Keratinocyte (primary cell): Measurements from ENCODE around the gene AFDN. TPM values are rescaled to one million over a fixed set of nuclear protein-coding genes. Genes with fewer than 3 reads are reported as not detected.

Experiments used
- DNase-seq: peaks from one replicate; pipeline ENCODE4 v3.0.0-alpha.2; 2011; ENCODE audit warnings: low read depth, missing footprints, low spot score
- FAIRE-seq: peaks from 2 replicates; lab custom pipeline; 2011; peaks lifted over from hg19 to GRCh38; lab: Jason Lieb, UNC
- H2AFZ ChIP-seq: 2 replicates; pipeline ENCODE4 v1.6.0; 2012; ENCODE audit warnings: low read length, control low read depth, inconsistent platforms; ENCODE audit not compliant: control insufficient read depth
- H3K27ac ChIP-seq: 2 replicates; pipeline ENCODE4 v1.5.1; 2011; ENCODE audit warnings: low read length; ENCODE audit not compliant: control insufficient read depth, insufficient read depth
- H3K27me3 ChIP-seq: 3 replicates; pipeline ENCODE4 v1.6.0; 2011; ENCODE audit warnings: low read length; ENCODE audit not compliant: control insufficient read depth, insufficient read depth; ENCODE audit errors: extremely low read depth
- H3K36me3 ChIP-seq, 2 experiments: 2 replicates in 1 of 2; 3 replicates in 1 of 2; pipeline ENCODE4 v1.5.1; 2011; ENCODE audit warnings: low read length in 2 of 2, mild to moderate bottlenecking in 1 of 2; ENCODE audit not compliant: control insufficient read depth in 2 of 2, insufficient read depth in 2 of 2; ENCODE audit errors: extremely low read depth in 1 of 2
- H3K4me1 ChIP-seq: 3 replicates; pipeline ENCODE4 v1.5.1; 2011; ENCODE audit warnings: low read length; ENCODE audit not compliant: control insufficient read depth, insufficient read depth; ENCODE audit errors: extremely low read depth
- H3K4me2 ChIP-seq: 3 replicates; pipeline ENCODE4 v1.6.0; 2011; ENCODE audit warnings: low read depth, low read length; ENCODE audit not compliant: control insufficient read depth, insufficient read depth; ENCODE audit errors: extremely low read depth
- H3K4me3 ChIP-seq, 3 experiments: fragments of 200-600 bp in 1 of 3; sonication (generic) in 1 of 3; 2 replicates in 2 of 3; 3 replicates in 1 of 3; pipeline ENCODE4 v1.5.1; 2011 to 2016; ENCODE audit warnings: low read length in 3 of 3, mild to moderate bottlenecking in 3 of 3, control low read depth in 2 of 3, inconsistent platforms in 1 of 3, low read depth in 1 of 3, mixed read lengths in 1 of 3, mixed run types in 1 of 3, moderate library complexity in 1 of 3; ENCODE audit not compliant: control insufficient read depth in 2 of 3, insufficient read depth in 2 of 3; ENCODE audit errors: extremely low read depth in 1 of 3
- H3K79me2 ChIP-seq: 2 replicates; pipeline ENCODE4 v1.6.0; 2012; ENCODE audit warnings: low read length; ENCODE audit not compliant: control insufficient read depth, insufficient read depth
- H3K9ac ChIP-seq: 3 replicates; pipeline ENCODE4 v1.6.0; 2011; ENCODE audit warnings: low read length; ENCODE audit not compliant: control insufficient read depth, insufficient read depth; ENCODE audit errors: extremely low read depth
- H3K9me1 ChIP-seq: 3 replicates; pipeline ENCODE4 v1.6.0; 2011; ENCODE audit warnings: low read length; ENCODE audit not compliant: control insufficient read depth, insufficient read depth; ENCODE audit errors: extremely low read depth
- H3K9me3 ChIP-seq: 2 replicates; pipeline ENCODE4 v1.5.1; 2012; ENCODE audit warnings: low read depth, low read length; ENCODE audit not compliant: control insufficient read depth
- H4K20me1 ChIP-seq: 3 replicates; pipeline ENCODE4 v1.6.0; 2011; ENCODE audit warnings: low read length; ENCODE audit not compliant: control insufficient read depth, insufficient read depth; ENCODE audit errors: extremely low read depth
- EZH2 ChIP-seq: IDR thresholded peaks from one replicate; pipeline ENCODE4 v1.6.1; 2012; ENCODE audit warnings: inconsistent platforms, mild to moderate bottlenecking, low read length, moderate library complexity
- dilution Hi-C: fragments of 300-500 bp; cut with MboI; formaldehyde crosslinking; loops from one replicate; pipeline ENCODE4 v1.7.0; 2020; ENCODE audit warnings: low sequenced_read_pairs; ENCODE audit not compliant: extremely low pct_ligation_motif_present
- polyA plus RNA-seq, 5 experiments: library from polyadenylated mRNA; depleted of rRNA in 3 of 5; stranded (reverse) in 3 of 5; stranded (forward) in 1 of 5; unstranded in 1 of 5; fragments of >200 nt; gene quantifications; 1 replicate in 1 of 5; 2 replicates in 3 of 5; 3 replicates in 1 of 5; pipeline versions ENCODE4 v1.2.1 to v1.2.3, GENCODE V29; 2011 to 2012; ENCODE audit warnings: missing spikeins in 2 of 5, low read depth in 1 of 5, low replicate concordance in 1 of 5
- TF ChIP-seq, protein P1 (sequence below), 3 experiments: IDR thresholded peaks in 1 of 3; conservative IDR thresholded peaks in 1 of 3; optimal IDR thresholded peaks in 1 of 3; 2 replicates in 2 of 3; 3 replicates in 1 of 3; pipeline versions ENCODE3 to v1.5.1; 2011; ENCODE audit warnings: low read length in 3 of 3, mild to moderate bottlenecking in 3 of 3, moderate library complexity in 2 of 3, control low read depth in 1 of 3, inconsistent platforms in 1 of 3; ENCODE audit not compliant: insufficient read depth in 2 of 3; ENCODE audit errors: extremely low read depth in 1 of 3

The AFDN gene
- polyA plus RNA-seq, 1 donor (not counting 4 experiments of a cell fraction or from before 2014, with no cell fraction given) = 46.5 TPM

DNA sequence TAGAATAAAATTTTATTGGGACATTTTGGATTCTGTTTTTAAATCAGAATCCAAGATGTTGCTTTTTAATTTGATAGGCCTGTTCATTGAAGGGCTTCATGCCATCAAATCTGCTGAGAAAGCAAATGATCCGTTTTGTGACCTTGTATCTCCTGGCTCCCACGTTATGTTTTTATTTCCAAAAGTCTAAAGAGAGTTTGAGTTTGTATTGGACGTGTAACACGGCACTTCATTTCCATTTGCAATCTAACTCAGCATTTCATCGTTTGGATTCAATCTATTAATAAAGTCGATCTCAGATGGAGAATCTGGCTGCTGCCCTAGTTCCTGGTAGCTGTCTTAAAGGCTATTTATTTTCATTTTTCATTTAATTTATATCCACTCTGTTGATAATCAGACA lies 187.7 kb downstream of the AFDN start:
- Histone ChIP-seq H3K27ac (no peak overlapping the region), H2AFZ (no peak overlapping the region), H3K9me1 (no peaks in the 10 kb centered on the region), H3K4me2 (no peak overlapping the region), H3K9me3 (peaks cover 22% of the 10 kb centered on the region), H3K36me3 (no peaks in the 10 kb centered on the region), H3K9ac (no peak overlapping the region), H3K4me1 (peaks cover 8% of the 10 kb centered on the region), H3K4me3 (no peak overlapping the region), H3K27me3 (peaks cover 48% of the 10 kb centered on the region), H3K79me2 (no peaks in the 10 kb centered on the region), H4K20me1 (no peaks in the 10 kb centered on the region)
- dilution Hi-C loops = no loop called here
- no peak for TF ChIP-seq EZH2
- TF ChIP-seq, protein P1, sequence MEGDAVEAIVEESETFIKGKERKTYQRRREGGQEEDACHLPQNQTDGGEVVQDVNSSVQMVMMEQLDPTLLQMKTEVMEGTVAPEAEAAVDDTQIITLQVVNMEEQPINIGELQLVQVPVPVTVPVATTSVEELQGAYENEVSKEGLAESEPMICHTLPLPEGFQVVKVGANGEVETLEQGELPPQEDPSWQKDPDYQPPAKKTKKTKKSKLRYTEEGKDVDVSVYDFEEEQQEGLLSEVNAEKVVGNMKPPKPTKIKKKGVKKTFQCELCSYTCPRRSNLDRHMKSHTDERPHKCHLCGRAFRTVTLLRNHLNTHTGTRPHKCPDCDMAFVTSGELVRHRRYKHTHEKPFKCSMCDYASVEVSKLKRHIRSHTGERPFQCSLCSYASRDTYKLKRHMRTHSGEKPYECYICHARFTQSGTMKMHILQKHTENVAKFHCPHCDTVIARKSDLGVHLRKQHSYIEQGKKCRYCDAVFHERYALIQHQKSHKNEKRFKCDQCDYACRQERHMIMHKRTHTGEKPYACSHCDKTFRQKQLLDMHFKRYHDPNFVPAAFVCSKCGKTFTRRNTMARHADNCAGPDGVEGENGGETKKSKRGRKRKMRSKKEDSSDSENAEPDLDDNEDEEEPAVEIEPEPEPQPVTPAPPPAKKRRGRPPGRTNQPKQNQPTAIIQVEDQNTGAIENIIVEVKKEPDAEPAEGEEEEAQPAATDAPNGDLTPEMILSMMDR (optimal IDR thresholded peaks at IDR 0.05 in 1 of 3, IDR thresholded peaks at IDR 0.05 in 1 of 3, conservative IDR thresholded peaks at IDR 0.05 in 1 of 3; ENCODE audit: extremely low read depth in 1 of 3, insufficient read depth in 2 of 3, low read length in 3 of 3) = no peak
- FAIRE-seq (no peak), DNase-seq (no peak)

DNA sequence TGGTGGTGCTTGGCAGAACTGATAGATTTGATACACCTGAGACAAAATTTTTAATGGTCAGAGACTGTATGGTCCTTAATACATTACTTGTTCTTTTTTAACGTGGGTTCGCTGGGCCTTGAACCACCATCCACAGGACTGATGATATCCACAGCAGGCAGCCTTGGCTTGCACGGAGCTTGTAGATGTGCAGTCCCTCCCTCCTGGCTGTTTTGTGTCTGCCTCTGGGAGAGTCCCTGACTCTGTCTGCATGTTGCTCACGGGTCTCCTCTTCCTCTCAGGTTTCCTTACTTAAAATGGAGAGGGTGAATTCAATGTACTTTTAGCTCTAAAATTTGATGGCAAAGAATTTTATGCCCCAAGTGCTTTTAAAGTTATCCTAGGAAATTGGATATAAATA lies 188.3 kb downstream of the AFDN start:
- H2AFZ ChIP-seq = no peak overlapping the region
- no peaks in the 10 kb centered on the region for H3K79me2 ChIP-seq
- peaks cover 48% of the 10 kb centered on the region for H3K27me3 ChIP-seq
- TF ChIP-seq EZH2 = no peak
- TF ChIP-seq, protein P1 (optimal IDR thresholded peaks at IDR 0.05 in 1 of 3, IDR thresholded peaks at IDR 0.05 in 1 of 3, conservative IDR thresholded peaks at IDR 0.05 in 1 of 3; ENCODE audit: extremely low read depth in 1 of 3, insufficient read depth in 2 of 3, low read length in 3 of 3) = no peak
- H3K27ac ChIP-seq = no peak overlapping the region
- peaks cover 22% of the 10 kb centered on the region for H3K9me3 ChIP-seq
- H3K9ac ChIP-seq = no peak overlapping the region
- FAIRE-seq (no peak), DNase-seq (no peak)
- no peaks in the 10 kb centered on the region for H3K36me3 ChIP-seq
- no peak overlapping the region for H3K4me3 ChIP-seq
- H3K4me2 ChIP-seq = no peak overlapping the region
- peaks cover 8% of the 10 kb centered on the region for H3K4me1 ChIP-seq
- no peaks in the 10 kb centered on the region for H3K9me1 ChIP-seq
- dilution Hi-C loops = no loop called here
- H4K20me1 ChIP-seq = no peaks in the 10 kb centered on the region
